HepG2 (cell line): ENCODE results near the gene PRR14. TPM values are rescaled to one million over a fixed set of nuclear protein-coding genes. Genes with fewer than 3 reads are reported as not detected.

Experiments
- ADNP ChIP-seq: sonication (generic); formaldehyde crosslinking; IDR thresholded peaks from 2 replicates; pipeline ENCODE4 v1.4.0; 2020; ENCODE audit warnings: missing genetic modification reagents
- ARHGAP35 ChIP-seq: sonication (generic); formaldehyde crosslinking; IDR thresholded peaks from 2 replicates; pipeline ENCODE4 v1.9.0; 2022; ENCODE audit warnings: mild to moderate bottlenecking, inconsistent platforms, moderate library complexity, missing genetic modification reagents, borderline replicate concordance
- CBFB ChIP-seq: sonication (generic); formaldehyde crosslinking; IDR thresholded peaks from 2 replicates; pipeline ENCODE4 v1.4.0; 2020; ENCODE audit warnings: missing genetic modification reagents
- HOXA3 ChIP-seq: sonication (generic); formaldehyde crosslinking; IDR thresholded peaks from 2 replicates; pipeline ENCODE4 v1.5.0; 2020; ENCODE audit warnings: missing genetic modification reagents
- KAT8 ChIP-seq: IDR thresholded peaks from 2 replicates; pipeline ENCODE4 v1.6.1; 2016; ENCODE audit warnings: missing genetic modification reagents, missing compliant biosample characterization
- KDM4B ChIP-seq: sonication (generic); formaldehyde crosslinking; IDR thresholded peaks from 2 replicates; pipeline ENCODE4 v1.4.0; 2020; ENCODE audit warnings: missing genetic modification reagents
- KMT2A ChIP-seq: sonication (generic); formaldehyde crosslinking; IDR thresholded peaks from 2 replicates; pipeline ENCODE4 v1.4.0; 2020; ENCODE audit warnings: missing genetic modification reagents
- MED13 ChIP-seq: sonication (generic); formaldehyde crosslinking; IDR thresholded peaks from 2 replicates; pipeline ENCODE4 v1.5.0; 2020; ENCODE audit warnings: missing genetic modification reagents
- MXI1 ChIP-seq: IDR thresholded peaks from 3 replicates; pipeline ENCODE4 v1.6.1; 2012; ENCODE audit warnings: low read depth, low read length, inconsistent platforms, borderline replicate concordance
- NFE2 ChIP-seq: sonication (generic); formaldehyde crosslinking; IDR thresholded peaks from 2 replicates; pipeline ENCODE4 v1.4.0; 2020; ENCODE audit warnings: missing genetic modification reagents
- PHF21A ChIP-seq: sonication (generic); formaldehyde crosslinking; IDR thresholded peaks from 2 replicates; pipeline ENCODE4 v1.5.0; 2020; ENCODE audit warnings: mild to moderate bottlenecking, missing genetic modification reagents
- RXRA ChIP-seq: sonication (generic); formaldehyde crosslinking; IDR thresholded peaks from 2 replicates; pipeline ENCODE4 v1.5.1; 2020; ENCODE audit warnings: missing genetic modification reagents
- STAG1 ChIP-seq: sonication (generic); formaldehyde crosslinking; IDR thresholded peaks from 2 replicates; pipeline ENCODE4 v1.4.0; 2020; ENCODE audit warnings: missing genetic modification reagents
- TAF1 ChIP-seq: sonication (generic); formaldehyde crosslinking; IDR thresholded peaks from 2 replicates; pipeline ENCODE4 v1.4.0; 2020; ENCODE audit warnings: missing genetic modification reagents
- TSC22D2 ChIP-seq: sonication (generic); formaldehyde crosslinking; IDR thresholded peaks from 2 replicates; pipeline ENCODE4 v1.5.1; 2020; ENCODE audit warnings: missing genetic modification reagents, mild to moderate bottlenecking, borderline replicate concordance
- ZNF143 ChIP-seq: sonication (generic); formaldehyde crosslinking; IDR thresholded peaks from 2 replicates; pipeline ENCODE4 v1.4.0; 2020; ENCODE audit warnings: missing genetic modification reagents
- ZNF180 ChIP-seq: sonication (generic); formaldehyde crosslinking; IDR thresholded peaks from 2 replicates; pipeline ENCODE4 v1.4.0; 2020; ENCODE audit warnings: low read depth, missing genetic modification reagents, borderline replicate concordance
- ZNF607 ChIP-seq: sonication (generic); formaldehyde crosslinking; IDR thresholded peaks from 2 replicates; pipeline ENCODE4 v1.5.1; 2020; ENCODE audit warnings: missing genetic modification reagents, mild to moderate bottlenecking, borderline replicate concordance
- ZSCAN9 ChIP-seq: IDR thresholded peaks from 2 replicates; pipeline ENCODE4 v1.6.1; 2016; ENCODE audit warnings: borderline replicate concordance
- polyA plus RNA-seq, 8 experiments: library from polyadenylated mRNA; depleted of rRNA in 3 of 8; stranded (reverse) in 7 of 8; unstranded in 1 of 8; fragments of >200 nt; fragmentation: Illumina TruSeq in 4 of 8; extraction: Trizol in 4 of 8; gene quantifications; 2 replicates each; pipeline versions ENCODE4 v1.2.1 to v1.2.3, GENCODE V29; 2011 to 2016; ENCODE audit warnings: low read depth in 4 of 8, missing spikeins in 1 of 8, mixed read lengths in 1 of 8; ENCODE audit not compliant: insufficient read depth in 1 of 8
- total RNA-seq, 5 experiments: library from RNA; depleted of rRNA; stranded (reverse); fragments of >200 nt; fragmentation: Illumina TruSeq; extraction: Trizol; gene quantifications; 2 replicates each; pipeline ENCODE4 v1.2.3, GENCODE V29; 2016; ENCODE audit warnings: low read depth in 1 of 5
- TF ChIP-seq, protein P1 (sequence below): IDR thresholded peaks from 2 replicates; pipeline ENCODE4 v1.6.1; 2016; ENCODE audit warnings: mild to moderate bottlenecking
- TF ChIP-seq, protein P2 (sequence below): IDR thresholded peaks from 2 replicates; pipeline ENCODE4 v1.6.1; 2016; ENCODE audit warnings: missing compliant biosample characterization, missing genetic modification reagents, borderline replicate concordance
- TF ChIP-seq, protein P3 (sequence below): IDR thresholded peaks from 2 replicates; pipeline ENCODE4 v1.6.1; 2016; ENCODE audit warnings: low read depth, borderline replicate concordance
- TF ChIP-seq, protein P4 (sequence below): sonication (generic); formaldehyde crosslinking; IDR thresholded peaks from 2 replicates; pipeline ENCODE4 v1.8.0; 2022; ENCODE audit warnings: mild to moderate bottlenecking, missing genetic modification reagents, borderline replicate concordance
- TF ChIP-seq, protein P5 (sequence below): IDR thresholded peaks from 2 replicates; pipeline ENCODE4 v1.6.1; 2016; ENCODE audit warnings: missing compliant biosample characterization, missing genetic modification reagents, borderline replicate concordance

PRR14 gene
- total and polyA plus RNA-seq, 2 of the 13 experiments (the other 11 are each of a cell fraction or from before 2014, with no cell fraction given) = 8.4 to 11.0 TPM

DNA sequence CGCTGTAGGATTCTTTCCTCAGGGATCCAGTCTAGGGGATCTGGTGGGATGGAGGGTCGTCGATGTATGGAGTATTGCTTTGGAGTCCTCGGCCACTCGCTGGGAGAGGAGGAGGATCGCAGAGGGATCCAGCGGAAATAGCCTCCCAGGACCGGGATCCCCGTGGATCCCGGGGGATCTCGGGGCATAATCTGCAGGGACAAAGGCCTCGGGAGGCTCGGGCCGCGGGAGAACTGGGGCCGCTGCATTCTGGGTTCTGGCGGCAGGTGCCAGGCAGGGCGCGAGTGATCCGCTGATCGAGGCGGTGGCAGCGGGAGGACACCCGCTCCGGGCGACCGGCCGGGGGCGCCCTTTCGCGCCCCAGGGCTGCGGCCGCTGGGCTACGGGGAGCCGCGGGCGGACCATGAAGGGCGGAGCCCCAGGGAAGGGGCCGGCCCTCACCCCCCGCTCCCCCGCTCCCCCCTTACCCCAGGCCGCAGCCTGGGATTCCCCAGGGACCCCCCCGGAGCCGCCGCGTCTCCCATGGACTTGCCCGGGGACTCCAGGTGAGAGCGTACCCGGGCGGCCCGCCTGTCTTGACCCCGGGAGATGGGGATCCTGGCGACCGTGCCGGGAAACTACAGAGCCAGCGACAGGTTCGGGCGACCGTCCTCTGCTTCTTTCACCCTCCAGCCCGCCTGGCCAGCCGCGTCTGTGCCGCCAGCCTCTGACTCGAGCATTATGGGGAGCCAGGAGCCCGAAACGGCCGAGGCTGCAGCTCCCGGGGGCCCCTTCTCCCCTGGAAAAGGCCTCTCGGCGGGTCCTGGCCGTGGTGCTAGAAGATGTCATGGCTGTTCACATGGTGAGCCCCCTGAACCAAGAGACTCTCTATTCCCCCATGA, 604 bp downstream of the PRR14 start (continued):
- TF ChIP-seq ZNF607 (CRISPR knock-in tag) = peak; percentile 60; the same call in 1 of the 2 replicates
- TF ChIP-seq, protein P1, sequence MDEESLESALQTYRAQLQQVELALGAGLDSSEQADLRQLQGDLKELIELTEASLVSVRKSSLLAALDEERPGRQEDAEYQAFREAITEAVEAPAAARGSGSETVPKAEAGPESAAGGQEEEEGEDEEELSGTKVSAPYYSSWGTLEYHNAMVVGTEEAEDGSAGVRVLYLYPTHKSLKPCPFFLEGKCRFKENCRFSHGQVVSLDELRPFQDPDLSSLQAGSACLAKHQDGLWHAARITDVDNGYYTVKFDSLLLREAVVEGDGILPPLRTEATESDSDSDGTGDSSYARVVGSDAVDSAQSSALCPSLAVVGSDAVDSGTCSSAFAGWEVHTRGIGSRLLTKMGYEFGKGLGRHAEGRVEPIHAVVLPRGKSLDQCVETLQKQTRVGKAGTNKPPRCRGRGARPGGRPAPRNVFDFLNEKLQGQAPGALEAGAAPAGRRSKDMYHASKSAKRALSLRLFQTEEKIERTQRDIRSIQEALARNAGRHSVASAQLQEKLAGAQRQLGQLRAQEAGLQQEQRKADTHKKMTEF = peak; percentile 70; the same call in 1 of the 2 replicates
- TF ChIP-seq, protein P2, sequence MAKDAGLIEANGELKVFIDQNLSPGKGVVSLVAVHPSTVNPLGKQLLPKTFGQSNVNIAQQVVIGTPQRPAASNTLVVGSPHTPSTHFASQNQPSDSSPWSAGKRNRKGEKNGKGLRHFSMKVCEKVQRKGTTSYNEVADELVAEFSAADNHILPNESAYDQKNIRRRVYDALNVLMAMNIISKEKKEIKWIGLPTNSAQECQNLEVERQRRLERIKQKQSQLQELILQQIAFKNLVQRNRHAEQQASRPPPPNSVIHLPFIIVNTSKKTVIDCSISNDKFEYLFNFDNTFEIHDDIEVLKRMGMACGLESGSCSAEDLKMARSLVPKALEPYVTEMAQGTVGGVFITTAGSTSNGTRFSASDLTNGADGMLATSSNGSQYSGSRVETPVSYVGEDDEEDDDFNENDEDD (CRISPR knock-in tag) = peak; percentile 74; the same call in 1 of the 2 replicates
- peak; percentile 47 for TF ChIP-seq STAG1 (CRISPR knock-in tag)
- TF ChIP-seq, protein P3, sequence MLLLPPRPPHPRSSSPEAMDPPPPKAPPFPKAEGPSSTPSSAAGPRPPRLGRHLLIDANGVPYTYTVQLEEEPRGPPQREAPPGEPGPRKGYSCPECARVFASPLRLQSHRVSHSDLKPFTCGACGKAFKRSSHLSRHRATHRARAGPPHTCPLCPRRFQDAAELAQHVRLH (CRISPR knock-in tag) = peak; percentile 64; the same call in 1 of the 2 replicates
- TF ChIP-seq ZNF180 (CRISPR knock-in tag) = peak; percentile 60; the same call in 1 of the 2 replicates
- TF ChIP-seq HOXA3 (CRISPR knock-in tag) = peak; percentile 48
- 0 out of 2 replicates have a peak, but pooled peaks have one; percentile 19 for TF ChIP-seq ADNP (CRISPR knock-in tag)
- TF ChIP-seq TAF1 (CRISPR knock-in tag) = peak; percentile 49; the same call in 1 of the 2 replicates
- TF ChIP-seq RXRA (CRISPR knock-in tag) = peak; percentile 6; the same call in 1 of the 2 replicates
- no peak for TF ChIP-seq MXI1
- TF ChIP-seq, protein P4, sequence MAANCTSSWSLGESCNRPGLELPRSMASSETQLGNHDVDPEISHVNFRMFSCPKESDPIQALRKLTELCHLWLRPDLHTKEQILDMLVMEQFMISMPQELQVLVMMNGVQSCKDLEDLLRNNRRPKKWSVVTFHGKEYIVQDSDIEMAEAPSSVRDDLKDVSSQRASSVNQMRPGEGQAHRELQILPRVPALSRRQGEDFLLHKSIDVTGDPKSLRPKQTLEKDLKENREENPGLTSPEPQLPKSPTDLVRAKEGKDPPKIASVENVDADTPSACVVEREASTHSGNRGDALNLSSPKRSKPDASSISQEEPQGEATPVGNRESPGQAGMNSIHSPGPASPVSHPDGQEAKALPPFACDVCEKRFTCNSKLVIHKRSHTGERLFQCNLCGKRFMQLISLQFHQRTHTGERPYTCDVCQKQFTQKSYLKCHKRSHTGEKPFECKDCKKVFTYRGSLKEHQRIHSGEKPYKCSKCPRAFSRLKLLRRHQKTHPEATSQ (CRISPR knock-in tag) = 0 out of 2 replicates have a peak, but pooled peaks have one; percentile 1
- peak; percentile 24; the same call in 1 of the 2 replicates for TF ChIP-seq ZSCAN9 (CRISPR knock-in tag)
- TF ChIP-seq CBFB (CRISPR knock-in tag) = peak; percentile 61; the same call in 1 of the 2 replicates
- 0 out of 2 replicates have a peak, but pooled peaks have one; percentile 16 for TF ChIP-seq KDM4B (CRISPR knock-in tag)
- 0 out of 2 replicates have a peak, but pooled peaks have one; percentile 30 for TF ChIP-seq ARHGAP35 (CRISPR knock-in tag)
- TF ChIP-seq KMT2A (CRISPR knock-in tag) = peak; percentile 74; the same call in 1 of the 2 replicates
- no peak for TF ChIP-seq NFE2 (CRISPR knock-in tag)
- TF ChIP-seq PHF21A = 0 out of 2 replicates have a peak, but pooled peaks have one; percentile 17
- TF ChIP-seq, protein P5, sequence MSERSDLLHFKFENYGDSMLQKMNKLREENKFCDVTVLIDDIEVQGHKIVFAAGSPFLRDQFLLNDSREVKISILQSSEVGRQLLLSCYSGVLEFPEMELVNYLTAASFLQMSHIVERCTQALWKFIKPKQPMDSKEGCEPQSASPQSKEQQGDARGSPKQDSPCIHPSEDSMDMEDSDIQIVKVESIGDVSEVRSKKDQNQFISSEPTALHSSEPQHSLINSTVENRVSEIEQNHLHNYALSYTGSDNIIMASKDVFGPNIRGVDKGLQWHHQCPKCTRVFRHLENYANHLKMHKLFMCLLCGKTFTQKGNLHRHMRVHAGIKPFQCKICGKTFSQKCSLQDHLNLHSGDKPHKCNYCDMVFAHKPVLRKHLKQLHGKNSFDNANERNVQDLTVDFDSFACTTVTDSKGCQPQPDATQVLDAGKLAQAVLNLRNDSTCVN (CRISPR knock-in tag) = peak; percentile 18; the same call in 1 of the 2 replicates
- TF ChIP-seq TSC22D2 (CRISPR knock-in tag) = peak; percentile 36; the same call in 1 of the 2 replicates
- no peak; the same call in 1 of the 2 replicates for TF ChIP-seq ZNF143 (CRISPR knock-in tag)
- peak; percentile 41; the same call in 1 of the 2 replicates for TF ChIP-seq MED13 (CRISPR knock-in tag)
- TF ChIP-seq KAT8 (CRISPR knock-in tag) = peak; percentile 66
